ENCODE data around the gene TMEM63B. TPM values are rescaled to one million over a fixed set of nuclear protein-coding genes. Genes with fewer than 3 reads are reported as not detected.
"Not testable (repeated sequence)": the region's sequence is repeated elsewhere in the genome, so short reads cannot be mapped to it uniquely, and the experiment has no call there.

Gene TMEM63B
- 24.4 TPM for polyA plus RNA-seq (2013, experiment 1 of 2; ENCODE audit: insufficient read length)
- polyA plus RNA-seq (2013, experiment 2 of 2; ENCODE audit: insufficient read length), result 24.4 TPM

GRCh38 chr6:44127186-44128019 lies at the start of gene TMEM63B, which contains the start of gene MRPL14:
TMEM63B (plus strand) TSS chr6:44127554; CDS start chr6:44134585, 7,031 bp downstream.
MRPL14 (minus strand) TSS chr6:44127452; CDS start chr6:44116611, 10,841 bp downstream.
- DNase-seq, result peak; percentile 90

GRCh38 chr6:44078219-44078826 lies 49.0 kb upstream of the TMEM63B start:
- DNase-seq, result no peak

- peak; percentile 71 for DNase-seq
Observed at GRCh38 chr6:44078827-44079671, 48.3 kb upstream of the TMEM63B start.

GRCh38 chr6:44079672-44080071 lies 47.7 kb upstream of the TMEM63B start:
- no peak for DNase-seq

GRCh38 chr6:44080561-44081521 lies 46.5 kb upstream of the TMEM63B start:
- DNase-seq, result no peak

- no peak for DNase-seq
Observed at GRCh38 chr6:44081753-44082152, 45.6 kb upstream of the TMEM63B start.

GRCh38 chr6:44082872-44083321 lies 44.5 kb upstream of the TMEM63B start:
- no peak for DNase-seq

GRCh38 chr6:44084231-44085014 lies 42.9 kb upstream of the TMEM63B start:
- DNase-seq, result peak; percentile 74

- no peak for DNase-seq
Observed at GRCh38 chr6:44085219-44085618, 42.1 kb upstream of the TMEM63B start.

GRCh38 chr6:44086931-44087574 lies 40.3 kb upstream of the TMEM63B start:
- no peak for DNase-seq

GRCh38 chr6:44087623-44088022 lies 39.7 kb upstream of the TMEM63B start:
- no peak for DNase-seq

GRCh38 chr6:44088827-44089590 lies 38.3 kb upstream of the TMEM63B start:
- DNase-seq, result no peak

GRCh38 chr6:44090465-44090864 lies 36.9 kb upstream of the TMEM63B start:
- DNase-seq, result no peak

- not testable (repeated sequence) for DNase-seq
Observed at GRCh38 chr6:44091356-44091755, 36.0 kb upstream of the TMEM63B start.

GRCh38 chr6:44091981-44092884 lies 35.1 kb upstream of the TMEM63B start:
- no peak for DNase-seq

- no peak for DNase-seq
Observed at GRCh38 chr6:44093066-44093465, 34.3 kb upstream of the TMEM63B start.

- DNase-seq, result no peak
Observed at GRCh38 chr6:44093750-44094402, 33.5 kb upstream of the TMEM63B start.
